GM12891 (cell line): Measurements from ENCODE around the gene CTSF.

Experiments used
- DNase-seq: peaks from one replicate; pipeline ENCODE4 v3.0.0; 2011; ENCODE audit warnings: low spot score; ENCODE audit not compliant: insufficient read length
- FAIRE-seq: peaks from 2 replicates; lab custom pipeline; 2011; peaks lifted over from hg19 to GRCh38; lab: Jason Lieb, UNC
- PAX5 ChIP-seq: IDR thresholded peaks from 2 replicates; pipeline ENCODE4 v1.6.1; 2011; ENCODE audit warnings: low read length, moderate library complexity, mild to moderate bottlenecking; ENCODE audit not compliant: insufficient read depth, severe bottlenecking
- POLR2A ChIP-seq: IDR thresholded peaks from 2 replicates; pipeline ENCODE4 v1.6.1; 2011; ENCODE audit warnings: low read depth, low read length, control low read depth
- POLR2AphosphoS5 ChIP-seq: IDR thresholded peaks from 2 replicates; pipeline ENCODE4 v1.6.1; 2011; ENCODE audit warnings: low read depth, low read length, control low read depth
- POU2F2 ChIP-seq: IDR thresholded peaks from 2 replicates; pipeline ENCODE4 v1.6.1; 2011; ENCODE audit warnings: low read depth, mild to moderate bottlenecking, control low read depth, low read length, moderate library complexity
- SPI1 ChIP-seq: IDR thresholded peaks from 2 replicates; pipeline ENCODE4 v1.6.1; 2011; ENCODE audit warnings: low read depth, low read length, control low read depth
- TAF1 ChIP-seq: IDR thresholded peaks from 2 replicates; pipeline ENCODE4 v1.6.1; 2011; ENCODE audit warnings: low read depth, low read length, control low read depth

Gene CTSF

DNA sequence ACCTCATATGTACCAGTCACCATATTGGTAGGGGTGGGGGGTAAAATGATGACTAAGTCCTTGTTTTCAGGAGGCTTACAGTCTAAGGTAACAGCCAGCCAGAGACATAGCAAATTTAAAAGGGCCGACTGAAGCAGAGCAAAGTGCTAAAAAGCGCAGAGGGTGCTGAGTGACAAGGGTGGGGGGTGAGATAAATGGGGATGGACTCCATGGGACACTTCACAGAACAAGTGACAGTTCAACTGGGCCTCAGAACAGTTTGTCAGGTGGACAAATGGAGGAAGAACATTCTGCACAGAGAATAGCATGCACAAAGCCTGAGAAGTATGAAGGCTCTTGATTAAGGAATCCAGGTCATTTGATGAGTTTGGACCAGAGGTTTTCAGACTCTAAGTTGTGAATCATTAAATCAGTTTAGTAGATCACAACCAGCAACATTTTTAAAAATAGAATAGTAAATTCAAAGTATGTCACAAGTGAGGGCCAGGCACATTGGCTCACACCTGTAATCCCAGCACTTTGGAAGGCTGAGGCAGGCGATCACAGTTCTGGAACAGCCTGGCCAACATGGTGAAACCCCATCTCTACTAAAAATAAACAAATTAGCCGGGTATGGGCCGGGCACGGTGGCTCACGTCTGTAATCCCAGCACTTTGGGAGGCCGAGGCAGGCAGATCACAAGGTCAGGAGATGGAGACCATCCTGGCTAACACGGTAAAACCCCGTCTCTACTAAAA, 43.9 kb downstream of the CTSF start:
- FAIRE-seq, result no peak
- DNase-seq, result no peak
- no peak for TF ChIP-seq POLR2A
- TF ChIP-seq POU2F2, result no peak
- no peak for TF ChIP-seq TAF1
- TF ChIP-seq PAX5, result no peak
- TF ChIP-seq POLR2AphosphoS5, result no peak
- no peak for TF ChIP-seq SPI1

- DNase-seq (no peak), FAIRE-seq (no peak)
Observed at GRCh38 chr11:66523611-66524010, 44.8 kb downstream of the CTSF start.

More at GRCh38 chr11:66523611-66524010, 44.8 kb downstream of the CTSF start:
- no peak for TF ChIP-seq PAX5
- no peak for TF ChIP-seq POU2F2
- no peak for TF ChIP-seq POLR2AphosphoS5
- TF ChIP-seq TAF1, result no peak
- TF ChIP-seq SPI1, result no peak
- no peak for TF ChIP-seq POLR2A
